PFSK-1 (cell line): Measurements from ENCODE around the gene PET100.

ENCODE experiments used
- FOXP2 ChIP-seq: optimal IDR thresholded peaks from 2 replicates; pipeline ENCODE3; 2011; ENCODE audit warnings: borderline replicate concordance, control low read depth, inconsistent platforms; ENCODE audit not compliant: insufficient read depth; ENCODE audit errors: extremely low read length, extremely low read depth
- POLR2AphosphoS5 ChIP-seq: IDR thresholded peaks from 2 replicates; pipeline ENCODE4 v1.6.1; 2012; ENCODE audit warnings: low read depth, mild to moderate bottlenecking, control low read depth, low read length, moderate library complexity
- SIN3A ChIP-seq: IDR thresholded peaks from 2 replicates; pipeline ENCODE4 v1.6.1; 2012; ENCODE audit warnings: mild to moderate bottlenecking, low read length, moderate library complexity, borderline replicate concordance; ENCODE audit not compliant: insufficient read depth
- TAF1 ChIP-seq: IDR thresholded peaks from 2 replicates; pipeline ENCODE4 v1.6.1; 2012; ENCODE audit warnings: low read length, control low read depth, borderline replicate concordance; ENCODE audit not compliant: insufficient read depth
- TF ChIP-seq, protein P1 (sequence below), 2 experiments: IDR thresholded peaks; 2 replicates each; pipeline versions ENCODE4 v1.6.1 to v1.8.0; 2011 to 2012; ENCODE audit warnings: low read depth in 2 of 2, low read length in 2 of 2, control low read depth in 1 of 2, inconsistent platforms in 1 of 2, mild to moderate bottlenecking in 1 of 2, moderate library complexity in 1 of 2; ENCODE audit not compliant: insufficient read depth in 1 of 2

Gene PET100

GRCh38 chr19:7602935-7603497 is 26.6 kb upstream of the PET100 start:
- TF ChIP-seq FOXP2, result no peak
- TF ChIP-seq TAF1, result no peak
- TF ChIP-seq POLR2AphosphoS5, result no peak
- no peak for TF ChIP-seq SIN3A
- TF ChIP-seq, protein P1, sequence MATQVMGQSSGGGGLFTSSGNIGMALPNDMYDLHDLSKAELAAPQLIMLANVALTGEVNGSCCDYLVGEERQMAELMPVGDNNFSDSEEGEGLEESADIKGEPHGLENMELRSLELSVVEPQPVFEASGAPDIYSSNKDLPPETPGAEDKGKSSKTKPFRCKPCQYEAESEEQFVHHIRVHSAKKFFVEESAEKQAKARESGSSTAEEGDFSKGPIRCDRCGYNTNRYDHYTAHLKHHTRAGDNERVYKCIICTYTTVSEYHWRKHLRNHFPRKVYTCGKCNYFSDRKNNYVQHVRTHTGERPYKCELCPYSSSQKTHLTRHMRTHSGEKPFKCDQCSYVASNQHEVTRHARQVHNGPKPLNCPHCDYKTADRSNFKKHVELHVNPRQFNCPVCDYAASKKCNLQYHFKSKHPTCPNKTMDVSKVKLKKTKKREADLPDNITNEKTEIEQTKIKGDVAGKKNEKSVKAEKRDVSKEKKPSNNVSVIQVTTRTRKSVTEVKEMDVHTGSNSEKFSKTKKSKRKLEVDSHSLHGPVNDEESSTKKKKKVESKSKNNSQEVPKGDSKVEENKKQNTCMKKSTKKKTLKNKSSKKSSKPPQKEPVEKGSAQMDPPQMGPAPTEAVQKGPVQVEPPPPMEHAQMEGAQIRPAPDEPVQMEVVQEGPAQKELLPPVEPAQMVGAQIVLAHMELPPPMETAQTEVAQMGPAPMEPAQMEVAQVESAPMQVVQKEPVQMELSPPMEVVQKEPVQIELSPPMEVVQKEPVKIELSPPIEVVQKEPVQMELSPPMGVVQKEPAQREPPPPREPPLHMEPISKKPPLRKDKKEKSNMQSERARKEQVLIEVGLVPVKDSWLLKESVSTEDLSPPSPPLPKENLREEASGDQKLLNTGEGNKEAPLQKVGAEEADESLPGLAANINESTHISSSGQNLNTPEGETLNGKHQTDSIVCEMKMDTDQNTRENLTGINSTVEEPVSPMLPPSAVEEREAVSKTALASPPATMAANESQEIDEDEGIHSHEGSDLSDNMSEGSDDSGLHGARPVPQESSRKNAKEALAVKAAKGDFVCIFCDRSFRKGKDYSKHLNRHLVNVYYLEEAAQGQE (IDR thresholded peaks at IDR 0.05; ENCODE audit: insufficient read depth in 1 of 2, low read depth in 2 of 2, low read length in 2 of 2), result no peak

GRCh38 chr19:7603919-7604318 is 25.7 kb upstream of the PET100 start:
- TF ChIP-seq, protein P1 (IDR thresholded peaks at IDR 0.05; ENCODE audit: insufficient read depth in 1 of 2, low read depth in 2 of 2, low read length in 2 of 2), result no peak
- TF ChIP-seq TAF1, result no peak
- no peak for TF ChIP-seq POLR2AphosphoS5
- TF ChIP-seq FOXP2, result no peak
- no peak for TF ChIP-seq SIN3A

DNA sequence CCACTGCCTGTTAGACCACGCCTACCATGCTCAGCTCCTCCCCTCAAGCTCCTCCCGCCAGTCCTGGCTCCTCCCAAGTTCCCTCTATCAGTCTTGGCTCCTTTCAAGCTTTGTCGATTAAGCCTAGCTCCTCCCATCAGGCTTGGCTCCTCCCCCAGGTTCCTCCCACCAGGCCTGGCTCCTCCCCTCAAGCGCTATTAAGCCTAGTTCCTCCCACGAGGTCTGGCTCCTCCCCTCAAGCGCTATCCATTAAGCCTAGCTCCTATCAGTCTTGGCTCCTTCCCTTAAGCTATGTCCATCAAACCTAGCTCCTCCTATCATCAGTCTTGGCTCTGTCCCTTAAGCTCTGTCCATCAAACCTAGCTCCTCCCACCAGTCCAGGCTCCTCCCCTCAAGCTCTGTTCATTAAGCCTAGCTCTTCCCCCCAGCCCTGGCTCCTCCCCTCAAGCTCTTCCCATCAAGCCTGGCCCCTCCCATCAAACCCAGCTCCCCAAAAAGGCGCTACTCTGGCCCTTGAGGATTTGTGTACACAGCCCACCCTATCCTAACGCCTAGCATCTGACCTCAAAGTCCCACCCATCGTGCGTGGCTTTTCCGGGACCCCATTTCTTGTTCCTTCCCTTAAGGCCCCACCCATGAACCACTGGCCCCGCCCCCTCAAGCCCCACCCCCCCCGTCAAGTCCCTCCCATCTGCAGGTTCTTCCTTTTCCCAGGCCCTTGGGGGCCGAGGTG is 23.9 kb upstream of the PET100 start:
- TF ChIP-seq SIN3A (no peak), TAF1 (no peak), FOXP2 (no peak), POLR2AphosphoS5 (no peak)
- TF ChIP-seq, protein P1 (IDR thresholded peaks at IDR 0.05; ENCODE audit: insufficient read depth in 1 of 2, low read depth in 2 of 2, low read length in 2 of 2), result no peak

DNA sequence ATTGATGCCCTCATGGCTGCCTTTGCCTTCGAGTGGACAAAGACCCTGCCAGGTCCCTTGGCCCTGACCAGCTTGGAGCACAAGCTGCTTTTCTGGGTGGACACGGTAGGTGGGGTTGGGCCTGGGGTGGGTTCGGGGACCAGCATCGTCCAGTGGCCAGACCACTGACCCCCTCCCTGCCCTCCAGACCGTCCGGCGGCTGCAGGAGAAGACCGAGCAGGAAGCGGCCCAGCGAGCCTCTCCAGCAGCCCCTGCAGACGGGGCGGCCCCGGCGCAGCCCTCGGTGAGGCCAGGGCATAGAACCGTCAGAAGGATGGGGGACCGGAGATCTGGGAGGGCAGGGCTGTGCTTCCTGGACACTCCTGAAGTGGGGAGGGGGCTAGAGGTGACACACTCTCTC is 23.3 kb upstream of the PET100 start:
- TF ChIP-seq, protein P1 (IDR thresholded peaks at IDR 0.05; ENCODE audit: insufficient read depth in 1 of 2, low read depth in 2 of 2, low read length in 2 of 2), result no peak
- no peak for TF ChIP-seq TAF1

DNA sequence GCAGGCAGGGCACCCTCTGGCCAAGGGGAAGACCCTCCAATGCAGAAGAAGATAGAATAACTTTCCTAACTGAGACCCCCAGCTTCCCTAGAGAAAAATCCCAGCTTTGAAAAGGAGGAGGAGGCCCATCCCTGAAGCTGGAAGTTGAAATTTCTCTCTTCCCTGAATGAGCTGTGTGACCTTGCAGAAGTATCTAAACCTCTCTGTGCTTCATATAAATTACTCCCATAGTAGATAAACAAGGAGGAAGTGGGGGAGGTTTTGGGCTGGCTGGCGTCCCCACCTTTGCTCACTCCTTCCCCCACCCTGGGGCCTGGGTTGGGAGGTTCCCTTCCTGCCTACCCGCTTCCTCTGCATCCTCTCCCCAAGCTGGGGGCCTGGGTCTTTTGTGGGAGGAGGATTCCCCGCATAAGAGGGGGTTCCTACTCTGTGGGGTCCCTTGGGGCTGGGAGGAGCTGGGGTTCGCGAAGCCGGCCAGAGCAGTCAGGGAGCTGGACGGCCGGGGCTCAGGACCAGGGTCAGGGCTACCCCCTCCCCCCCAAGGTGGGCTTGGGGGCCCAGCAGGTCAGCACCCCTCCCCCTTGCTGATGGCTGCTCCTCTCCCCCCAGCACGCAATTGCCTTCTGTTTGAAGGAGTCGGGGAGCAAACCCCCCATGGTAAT is 22.2 kb upstream of the PET100 start:
- no peak for TF ChIP-seq SIN3A
- no peak for TF ChIP-seq TAF1
- TF ChIP-seq POLR2AphosphoS5, result no peak
- TF ChIP-seq, protein P1 (IDR thresholded peaks at IDR 0.05; ENCODE audit: insufficient read depth in 1 of 2, low read depth in 2 of 2, low read length in 2 of 2), result no peak
- TF ChIP-seq FOXP2, result no peak
